DOHH2 (cell line): ENCODE data around the gene AGTRAP.

Experiments used
- H3F3A ChIP-seq: fragments of 200-600 bp; sonication (generic), shearing (Covaris generic); 2 replicates; pipeline ENCODE4 v1.6.0; 2016; ENCODE audit warnings: antibody characterized with exemption, mild to moderate bottlenecking; ENCODE audit not compliant: control insufficient read depth, insufficient read depth
- H3K27ac ChIP-seq: fragments of 200-600 bp; sonication (generic); 2 replicates; pipeline ENCODE4 v1.5.1; 2014; ENCODE audit warnings: low read depth, mild to moderate bottlenecking, low read length, moderate library complexity
- H3K27me3 ChIP-seq: fragments of 200-600 bp; sonication (generic); 2 replicates; pipeline ENCODE4 v1.6.1; 2014; ENCODE audit warnings: mild to moderate bottlenecking, low read length, mixed read lengths; ENCODE audit not compliant: control insufficient read depth
- H3K36me3 ChIP-seq: fragments of 200-600 bp; sonication (generic); 2 replicates; pipeline ENCODE4 v1.6.1; 2014; ENCODE audit warnings: mild to moderate bottlenecking, low read length, moderate library complexity, mixed read lengths; ENCODE audit not compliant: control insufficient read depth
- H3K4me1 ChIP-seq: fragments of 200-600 bp; sonication (generic); 2 replicates; pipeline ENCODE4 v1.6.1; 2014; ENCODE audit warnings: mild to moderate bottlenecking, low read length, mixed read lengths; ENCODE audit not compliant: control insufficient read depth
- H3K4me2 ChIP-seq: fragments of 200-600 bp; sonication (generic); 2 replicates; pipeline ENCODE4 v1.6.0; 2014; ENCODE audit warnings: mild to moderate bottlenecking, low read length, moderate library complexity
- H3K4me3 ChIP-seq: fragments of 200-600 bp; sonication (generic); 2 replicates; pipeline ENCODE4 v1.5.1; 2014; ENCODE audit warnings: mild to moderate bottlenecking, low read length, mixed read lengths
- H3K79me2 ChIP-seq: fragments of 200-600 bp; sonication (generic); 2 replicates; pipeline ENCODE4 v1.6.1; 2014; ENCODE audit warnings: mild to moderate bottlenecking, low read length, mixed read lengths; ENCODE audit not compliant: control insufficient read depth
- H3K9me2 ChIP-seq: fragments of 200-600 bp; sonication (generic); replicated peaks from 2 replicates; pipeline ENCODE4 v1.6.1; 2014; ENCODE audit warnings: mild to moderate bottlenecking, low read length, mixed read lengths; ENCODE audit not compliant: control insufficient read depth
- H3K9me3 ChIP-seq: fragments of 200-600 bp; sonication (generic); 2 replicates; pipeline ENCODE4 v1.6.1; 2014; ENCODE audit warnings: antibody characterized with exemption, low read length, mixed read lengths; ENCODE audit not compliant: control insufficient read depth, insufficient read depth
- H4K20me1 ChIP-seq: fragments of 200-600 bp; sonication (generic); 2 replicates; pipeline ENCODE4 v1.6.0; 2014; ENCODE audit warnings: low read depth, mild to moderate bottlenecking, antibody characterized with exemption, low read length, moderate library complexity; ENCODE audit not compliant: control insufficient read depth, insufficient read depth
- EZH2phosphoT487 ChIP-seq: fragments of 200-600 bp; sonication (generic); IDR thresholded peaks from 2 replicates; pipeline ENCODE4 v1.6.1; 2017; ENCODE audit warnings: borderline replicate concordance, mild to moderate bottlenecking, antibody characterized with exemption, low read length, moderate library complexity, mixed read lengths
- TF ChIP-seq, protein P1 (sequence below): fragments of 200-600 bp; sonication (generic); IDR thresholded peaks from one replicate; pipeline ENCODE4 v1.5.1; 2014; ENCODE audit warnings: antibody characterized with exemption, mild to moderate bottlenecking, low read depth, low read length; ENCODE audit not compliant: poor library complexity, severe bottlenecking

AGTRAP gene

DNA sequence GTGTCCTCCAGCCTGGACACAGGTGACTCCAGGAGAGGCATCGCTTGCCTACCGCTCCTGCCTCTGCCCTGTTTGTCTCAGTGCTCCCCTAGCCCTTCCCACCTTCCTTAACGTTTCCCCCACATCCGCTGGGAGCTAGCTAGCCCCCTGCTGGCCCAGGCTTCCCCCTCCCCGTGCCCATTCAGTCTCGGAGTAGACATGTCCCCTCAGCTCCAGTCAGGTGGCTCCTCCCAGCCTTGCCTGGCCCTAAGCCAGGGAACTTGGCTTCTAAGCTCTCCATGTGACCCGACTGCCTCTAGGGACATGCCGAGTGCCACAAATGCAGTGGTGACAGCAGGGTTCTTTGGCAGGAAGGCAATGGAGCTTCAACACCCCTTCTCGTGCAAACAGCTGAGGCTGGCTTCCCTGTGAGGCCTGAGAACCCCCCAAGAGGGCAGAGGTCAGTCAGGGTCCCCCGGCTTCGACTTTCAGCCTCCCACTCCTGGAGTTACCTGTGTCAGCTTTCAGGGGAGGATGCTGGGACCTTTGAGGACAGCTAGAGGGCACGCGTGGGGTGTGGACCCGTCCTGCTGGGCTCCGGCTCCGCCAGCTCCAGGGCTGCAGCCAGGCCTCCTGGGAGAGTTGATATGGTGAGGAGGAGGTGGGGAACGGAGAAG, 28.2 kb upstream of the AGTRAP start:
- no peak overlapping the region for H3K27ac ChIP-seq
- H3K36me3 ChIP-seq: no peaks in the 10 kb centered on the region
- no peak overlapping the region for H3K4me2 ChIP-seq
- H3K9me2 ChIP-seq: no peaks in the 10 kb centered on the region
- TF ChIP-seq, protein P1, sequence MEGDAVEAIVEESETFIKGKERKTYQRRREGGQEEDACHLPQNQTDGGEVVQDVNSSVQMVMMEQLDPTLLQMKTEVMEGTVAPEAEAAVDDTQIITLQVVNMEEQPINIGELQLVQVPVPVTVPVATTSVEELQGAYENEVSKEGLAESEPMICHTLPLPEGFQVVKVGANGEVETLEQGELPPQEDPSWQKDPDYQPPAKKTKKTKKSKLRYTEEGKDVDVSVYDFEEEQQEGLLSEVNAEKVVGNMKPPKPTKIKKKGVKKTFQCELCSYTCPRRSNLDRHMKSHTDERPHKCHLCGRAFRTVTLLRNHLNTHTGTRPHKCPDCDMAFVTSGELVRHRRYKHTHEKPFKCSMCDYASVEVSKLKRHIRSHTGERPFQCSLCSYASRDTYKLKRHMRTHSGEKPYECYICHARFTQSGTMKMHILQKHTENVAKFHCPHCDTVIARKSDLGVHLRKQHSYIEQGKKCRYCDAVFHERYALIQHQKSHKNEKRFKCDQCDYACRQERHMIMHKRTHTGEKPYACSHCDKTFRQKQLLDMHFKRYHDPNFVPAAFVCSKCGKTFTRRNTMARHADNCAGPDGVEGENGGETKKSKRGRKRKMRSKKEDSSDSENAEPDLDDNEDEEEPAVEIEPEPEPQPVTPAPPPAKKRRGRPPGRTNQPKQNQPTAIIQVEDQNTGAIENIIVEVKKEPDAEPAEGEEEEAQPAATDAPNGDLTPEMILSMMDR: no peak
- no peak for TF ChIP-seq EZH2phosphoT487
- H4K20me1 ChIP-seq: no peaks in the 10 kb centered on the region
- no peaks in the 10 kb centered on the region for H3K4me1 ChIP-seq
- H3K27me3 ChIP-seq: peaks cover 7% of the 10 kb centered on the region; the same call in 1 of the 2 replicates
- H3K9me3 ChIP-seq: no peaks in the 10 kb centered on the region
- H3K79me2 ChIP-seq: no peaks in the 10 kb centered on the region
- no peak overlapping the region for H3K4me3 ChIP-seq
- no peaks in the 10 kb centered on the region for H3F3A ChIP-seq

DNA sequence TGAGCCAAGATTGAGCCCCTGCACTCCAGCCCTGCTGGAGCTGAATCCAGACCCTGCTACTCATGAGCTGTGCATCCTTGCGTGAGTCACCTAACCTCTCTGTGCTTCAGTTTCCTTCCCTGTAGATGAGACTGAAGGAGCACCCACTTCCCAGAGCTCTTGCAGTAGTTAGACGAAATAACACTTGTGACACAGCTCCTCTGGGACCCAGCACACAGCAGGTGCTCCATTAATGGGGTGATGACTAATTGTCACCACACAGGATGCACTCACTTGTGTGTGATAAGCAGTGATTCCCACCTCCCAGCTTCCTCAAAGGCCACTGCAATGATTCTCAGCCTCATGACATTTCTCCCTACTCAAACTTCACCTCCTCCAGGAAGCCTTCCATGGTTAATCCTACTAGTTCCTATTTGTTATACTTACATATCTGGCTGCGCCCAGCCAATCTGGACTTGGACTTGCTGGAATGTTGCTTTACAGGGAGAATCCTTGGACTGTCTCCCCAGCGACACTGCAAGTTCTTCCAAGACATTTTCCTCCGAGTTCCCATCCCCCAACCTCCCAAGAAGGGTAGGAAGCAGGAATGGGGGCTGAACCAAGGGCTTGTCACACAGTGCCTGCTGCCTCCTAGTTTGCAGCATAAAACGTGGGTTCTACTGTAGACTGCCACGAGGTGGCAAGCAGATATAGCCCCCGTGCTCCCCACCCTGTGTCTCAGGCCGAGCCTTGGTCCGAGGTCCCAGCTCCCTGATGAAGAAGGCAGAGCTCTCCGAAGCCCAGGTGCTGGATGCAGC, 27.2 kb upstream of the AGTRAP start:
- H3K4me2 ChIP-seq: no peak overlapping the region
- no peaks in the 10 kb centered on the region for H3F3A ChIP-seq
- no peak overlapping the region for H3K4me3 ChIP-seq
- H3K79me2 ChIP-seq: no peaks in the 10 kb centered on the region
- H3K36me3 ChIP-seq: no peaks in the 10 kb centered on the region
- H3K9me2 ChIP-seq: no peaks in the 10 kb centered on the region
- no peaks in the 10 kb centered on the region for H3K4me1 ChIP-seq
- H3K27ac ChIP-seq: no peak overlapping the region
- H4K20me1 ChIP-seq: no peaks in the 10 kb centered on the region
- TF ChIP-seq, protein P1: no peak
- TF ChIP-seq EZH2phosphoT487: no peak
- no peaks in the 10 kb centered on the region for H3K9me3 ChIP-seq
- H3K27me3 ChIP-seq: peaks cover 4% of the 10 kb centered on the region; the same call in 1 of the 2 replicates

- Histone ChIP-seq H3K4me2 (no peak overlapping the region), H3K79me2 (no peaks in the 10 kb centered on the region), H3K4me3 (no peak overlapping the region), H3K27ac (no peak overlapping the region), H4K20me1 (no peaks in the 10 kb centered on the region), H3K9me3 (no peaks in the 10 kb centered on the region), H3K27me3 (peaks cover 5% of the 10 kb centered on the region; the same call in 1 of the 2 replicates), H3F3A (no peaks in the 10 kb centered on the region), H3K36me3 (no peaks in the 10 kb centered on the region), H3K9me2 (no peaks in the 10 kb centered on the region), H3K4me1 (no peaks in the 10 kb centered on the region)
- TF ChIP-seq, protein P1: no peak
- no peak for TF ChIP-seq EZH2phosphoT487
These were observed 24.4 kb upstream of the AGTRAP start for GRCh38 chr1:11711490-11711889.
